HFFc6 (cell line): Measurements from ENCODE around the gene MUL1. TPM values are rescaled to one million over a fixed set of nuclear protein-coding genes. Genes with fewer than 3 reads are reported as not detected.

Source experiments
- DNase-seq: peaks from one replicate; pipeline ENCODE4 v3.0.0-alpha.2; 2018
- H3K27ac Mint-ChIP-seq: 2 replicates; pipeline ENCODE4 v1.8.0; 2020; ENCODE audit warnings: mild to moderate bottlenecking, mixed read lengths
- H3K27me3 Mint-ChIP-seq: 2 replicates; pipeline ENCODE4 v1.8.0; 2021; ENCODE audit warnings: mild to moderate bottlenecking, moderate library complexity, mixed read lengths; ENCODE audit not compliant: insufficient read depth
- H3K36me3 Mint-ChIP-seq: 2 replicates; pipeline ENCODE4 v1.8.0; 2021; ENCODE audit warnings: low read depth, mixed read lengths
- H3K4me1 Mint-ChIP-seq: 2 replicates; pipeline ENCODE4 v1.8.0; 2020; ENCODE audit warnings: low read depth, mixed read lengths
- H3K4me3 Mint-ChIP-seq: 2 replicates; pipeline ENCODE4 v1.8.0; 2020; ENCODE audit warnings: mild to moderate bottlenecking, moderate library complexity, mixed read lengths
- H3K9me3 Mint-ChIP-seq: 2 replicates; pipeline ENCODE4 v1.8.0; 2020; ENCODE audit warnings: mild to moderate bottlenecking, mixed read lengths
- CTCF ChIP-seq: fragments of 200-600 bp; sonication (generic); IDR thresholded peaks from 2 replicates; pipeline ENCODE4 v1.5.0; 2021; ENCODE audit warnings: antibody characterized with exemption, mild to moderate bottlenecking
- total RNA-seq, 6 experiments: library from RNA; stranded (reverse); fragmentation: NEBNext Ultra II Directional; extraction: Animal tissue kit (Norgen Biotek cat#: 25700); gene quantifications; 2 replicates in 1 of 6; 3 replicates in 5 of 6; pipeline ENCODE4 v1.2.3, GENCODE V29; 2021

Gene MUL1
- total RNA-seq, 6 experiments from 2014 or later: 26.9 to 36.4 (median 27.8) TPM

- TF ChIP-seq CTCF: no peak
- peaks cover 13% of the 10 kb centered on the region for H3K36me3 Mint-ChIP-seq
- no peak overlapping the region for H3K4me3 Mint-ChIP-seq
- H3K27me3 Mint-ChIP-seq: peaks cover 9% of the 10 kb centered on the region
- no peaks in the 10 kb centered on the region for H3K9me3 Mint-ChIP-seq
- no peak overlapping the region for H3K27ac Mint-ChIP-seq
- DNase-seq: no peak
- H3K4me1 Mint-ChIP-seq: peaks cover 63% of the 10 kb centered on the region
Observed at GRCh38 chr1:20480243-20480944, 27.6 kb downstream of the MUL1 start.

GRCh38 chr1:20479840-20480239 is 28.1 kb downstream of the MUL1 start:
- no peak for TF ChIP-seq CTCF
- peaks cover 9% of the 10 kb centered on the region for H3K27me3 Mint-ChIP-seq
- peaks cover 63% of the 10 kb centered on the region for H3K4me1 Mint-ChIP-seq
- no peak for DNase-seq
- no peak overlapping the region for H3K27ac Mint-ChIP-seq
- peaks cover 13% of the 10 kb centered on the region for H3K36me3 Mint-ChIP-seq
- H3K9me3 Mint-ChIP-seq: no peaks in the 10 kb centered on the region
- no peak overlapping the region for H3K4me3 Mint-ChIP-seq

GRCh38 chr1:20478057-20478635 is 29.8 kb downstream of the MUL1 start:
- no peak for DNase-seq
- H3K4me1 Mint-ChIP-seq: peaks cover 59% of the 10 kb centered on the region
- H3K27me3 Mint-ChIP-seq: peaks cover 11% of the 10 kb centered on the region
- TF ChIP-seq CTCF: no peak
- H3K27ac Mint-ChIP-seq: no peak overlapping the region
- no peak overlapping the region for H3K4me3 Mint-ChIP-seq
- no peaks in the 10 kb centered on the region for H3K9me3 Mint-ChIP-seq
- peaks cover 6% of the 10 kb centered on the region; the same call in 1 of the 2 replicates for H3K36me3 Mint-ChIP-seq

- H3K27ac Mint-ChIP-seq: no peak overlapping the region
- H3K4me3 Mint-ChIP-seq: no peak overlapping the region
- H3K4me1 Mint-ChIP-seq: peaks cover 54% of the 10 kb centered on the region
- no peak for DNase-seq
- H3K36me3 Mint-ChIP-seq: no peaks in the 10 kb centered on the region
- H3K9me3 Mint-ChIP-seq: no peaks in the 10 kb centered on the region
- no peak for TF ChIP-seq CTCF
- peaks cover 12% of the 10 kb centered on the region for H3K27me3 Mint-ChIP-seq
Observed at GRCh38 chr1:20477348-20478056, 30.4 kb downstream of the MUL1 start.

- Mint-ChIP-seq H3K27me3 (peaks cover 12% of the 10 kb centered on the region), H3K9me3 (no peaks in the 10 kb centered on the region), H3K4me3 (peak overlapping the region; percentile 24; the same call in 1 of the 2 replicates), H3K4me1 (peaks cover 43% of the 10 kb centered on the region), H3K36me3 (no peaks in the 10 kb centered on the region), H3K27ac (no peak overlapping the region)
- no peak for TF ChIP-seq CTCF
- DNase-seq: no peak
Observed at GRCh38 chr1:20476265-20477038, 31.5 kb downstream of the MUL1 start.
